GM12878 (cell line): ENCODE data around the gene SMG6. TPM values are rescaled to one million over a fixed set of nuclear protein-coding genes. Genes with fewer than 3 reads are reported as not detected.

Experiments
- ATAC-seq: fragments of 200-7000 bp; cut with Tn5 transposase; 3 replicates; pipeline ENCODE4 v1.9.1; 2020; ENCODE audit warnings: mild to moderate bottlenecking, moderate library complexity
- BruUV-seq: library from RNA; stranded (reverse); fragments of 400-500 nt; replicated peaks from 2 replicates; lab custom pipeline; 2021; lab: Mats Ljungman, UMichigan
- CTCF ChIA-PET: fragments of 300-600 bp; sonication (Branson Sonifier 250); formaldehyde crosslinking; extraction: SDS; loops from one replicate; lab custom pipeline; 2021; ENCODE audit warnings: inconsistent platforms; lab: Yijun Ruan, JAX
- POLR2A ChIA-PET: fragments of 350-600 bp; formaldehyde crosslinking; extraction: SDS; loops from one replicate; lab custom pipeline; 2021; ENCODE audit warnings: inconsistent platforms; lab: Charles Lee
- RAD21 ChIA-PET: fragments of 300-600 bp; sonication (Branson Sonifier 250); formaldehyde crosslinking; loops from one replicate; lab custom pipeline; 2023; ENCODE audit warnings: antibody characterized with exemption; ENCODE audit not compliant: unreplicated experiment; lab: Charles Lee
- SMC1A ChIA-PET: fragments of 300-600 bp; sonication (Branson Sonifier 250); formaldehyde crosslinking; loops from one replicate; lab custom pipeline; 2023; ENCODE audit not compliant: unreplicated experiment, uncharacterized antibody; lab: Charles Lee
- DNase-seq: peaks from one replicate; pipeline ENCODE4 v3.0.0-alpha.2; 2011; ENCODE audit warnings: low read depth, low spot score
- FAIRE-seq: peaks from 3 replicates; lab custom pipeline; 2011; peaks lifted over from hg19 to GRCh38; lab: Jason Lieb, UNC
- H2AFZ ChIP-seq: 2 replicates; pipeline ENCODE4 v1.6.0; 2011; ENCODE audit warnings: low read depth, low read length, control low read depth; ENCODE audit not compliant: control insufficient read depth
- H3K27ac ChIP-seq: 2 replicates; pipeline ENCODE4 v1.5.1; 2011; ENCODE audit warnings: control low read depth; ENCODE audit not compliant: control insufficient read depth, insufficient read depth
- H3K27me3 ChIP-seq, 2 experiments: replicated peaks in 1 of 2; 2 replicates each; pipeline versions ENCODE4 v1.6.0 to v1.6.1; 2011; ENCODE audit warnings: low read length in 1 of 2; ENCODE audit not compliant: control insufficient read depth in 2 of 2, insufficient read depth in 2 of 2
- H3K36me3 ChIP-seq, 2 experiments: 2 replicates each; pipeline ENCODE4 v1.5.1; 2011; ENCODE audit warnings: low read length in 1 of 2; ENCODE audit not compliant: control insufficient read depth in 2 of 2, insufficient read depth in 2 of 2
- H3K4me1 ChIP-seq: 2 replicates; pipeline ENCODE4 v1.6.1; 2011; ENCODE audit warnings: mild to moderate bottlenecking, low read length, moderate library complexity, mixed read lengths; ENCODE audit not compliant: control insufficient read depth, insufficient read depth
- H3K4me2 ChIP-seq: 2 replicates; pipeline ENCODE4 v1.6.0; 2011; ENCODE audit warnings: control low read depth; ENCODE audit not compliant: control insufficient read depth, insufficient read depth
- H3K4me3 ChIP-seq: fragments of 200-600 bp; sonication (generic); 2 replicates; pipeline ENCODE4 v1.5.1; 2016
- H3K79me2 ChIP-seq: 2 replicates; pipeline ENCODE4 v1.6.0; 2011; ENCODE audit warnings: low read length; ENCODE audit not compliant: control insufficient read depth, insufficient read depth
- H3K9ac ChIP-seq: 2 replicates; pipeline ENCODE4 v1.8.0; 2011; ENCODE audit warnings: low read length, control low read depth, mixed read lengths; ENCODE audit not compliant: control insufficient read depth, insufficient read depth
- H3K9me3 ChIP-seq: replicated peaks from 3 replicates; pipeline ENCODE4 v1.5.1; 2011; ENCODE audit warnings: mild to moderate bottlenecking, low read length; ENCODE audit not compliant: control insufficient read depth, insufficient read depth
- H4K20me1 ChIP-seq: 2 replicates; pipeline ENCODE4 v1.6.0; 2011; ENCODE audit not compliant: control insufficient read depth, insufficient read depth
- CHD1 ChIP-seq: IDR thresholded peaks from 2 replicates; pipeline ENCODE4 v1.6.1; 2012; ENCODE audit warnings: low read depth, low read length, improper control_type of control experiment
- EED ChIP-seq: sonication (generic); IDR thresholded peaks from 2 replicates; pipeline ENCODE4 v1.6.1; 2016; ENCODE audit warnings: antibody characterized with exemption, low read depth
- IKZF1 ChIP-seq: fragments of 450-650 bp; conservative IDR thresholded peaks from 2 replicates; pipeline ENCODE4 v1.6.1; 2017; ENCODE audit warnings: antibody characterized with exemption, mild to moderate bottlenecking
- IKZF2 ChIP-seq, 2 experiments: fragments of 450-650 bp; IDR thresholded peaks; 2 replicates each; pipeline ENCODE4 v1.6.1; 2017; ENCODE audit warnings: mild to moderate bottlenecking in 2 of 2, moderate library complexity in 2 of 2
- MTA2 ChIP-seq: fragments of 450-650 bp; IDR thresholded peaks from 2 replicates; pipeline ENCODE4 v1.6.1; 2016; ENCODE audit warnings: low read depth, mild to moderate bottlenecking, moderate library complexity
- MYC ChIP-seq: IDR thresholded peaks from 2 replicates; pipeline ENCODE4 v1.6.1; 2011; ENCODE audit warnings: mild to moderate bottlenecking, low read length, moderate library complexity, inconsistent platforms; ENCODE audit not compliant: insufficient read depth, insufficient replicate concordance, insufficient read length, severe bottlenecking
- PAX8 ChIP-seq: fragments of 450-650 bp; IDR thresholded peaks from 2 replicates; pipeline ENCODE4 v1.6.1; 2017; ENCODE audit warnings: mild to moderate bottlenecking, moderate library complexity
- SMAD1 ChIP-seq: fragments of 450-650 bp; IDR thresholded peaks from 2 replicates; pipeline ENCODE4 v1.6.1; 2018; ENCODE audit warnings: mild to moderate bottlenecking, low read depth; ENCODE audit not compliant: partially characterized antibody
- ZNF207 ChIP-seq: fragments of 450-650 bp; IDR thresholded peaks from 2 replicates; pipeline ENCODE4 v1.6.1; 2014; ENCODE audit warnings: antibody characterized with exemption, mild to moderate bottlenecking, borderline replicate concordance
- WGBS: methylation state at CpG from one replicate; pipeline ENCODE4 v1.1.6; 2016; ENCODE audit warnings: low lambda C conversion rate; ENCODE audit not compliant: insufficient replicate concordance, insufficient coverage; ENCODE audit errors: missing lambda C conversion rate; 5-methylcytosine and 5-hydroxymethylcytosine counted together
- in situ Hi-C: fragments of 300-500 bp; cut with MboI; formaldehyde crosslinking; loops from 9 replicates; pipeline ENCODE4 v1.14.3; 2018; ENCODE audit warnings: mixed read lengths
- intact Hi-C: fragments of 100-400 bp; cut with micrococcal nuclease; formaldehyde crosslinking; loops from one replicate; pipeline ENCODE4 v1.14.2; 2022; ENCODE audit not compliant: unreplicated experiment
- polyA plus RNA-seq, 11 experiments: library from polyadenylated mRNA; depleted of rRNA in 4 of 11; unstranded in 6 of 11; stranded (reverse) in 5 of 11; fragments of >200 nt; fragmentation: Nextera tagmentation in 4 of 11; fragmentation: Illumina TruSeq in 1 of 11; extraction: Ambion mirVana in 4 of 11; extraction: Trizol in 1 of 11; gene quantifications; 1 replicate in 1 of 11; 2 replicates in 10 of 11; pipeline versions ENCODE4 v1.2.1 to v1.2.3, GENCODE V29; 2011 to 2016; ENCODE audit warnings: inconsistent platforms in 2 of 11, missing spikeins in 2 of 11, low read depth in 1 of 11
- total RNA-seq, 4 experiments: library from RNA; depleted of rRNA in 3 of 4; stranded (reverse); fragments of >200 nt in 3 of 4; fragmentation: Illumina TruSeq in 1 of 4; extraction: Trizol in 1 of 4; gene quantifications; 2 replicates each; pipeline versions ENCODE4 v1.2.1 to v1.2.3, GENCODE V29; 2013 to 2021
- TF ChIP-seq, protein P1 (sequence below): fragments of 450-650 bp; IDR thresholded peaks from 2 replicates; pipeline ENCODE4 v1.6.1; 2017; ENCODE audit warnings: low read depth, mild to moderate bottlenecking, moderate library complexity
- TF ChIP-seq, protein P2 (sequence below): fragments of 450-650 bp; IDR thresholded peaks from 2 replicates; pipeline ENCODE4 v1.6.1; 2017; ENCODE audit warnings: mild to moderate bottlenecking, moderate library complexity
- TF ChIP-seq, protein P3 (sequence below): fragments of 150-350 bp; IDR thresholded peaks from 2 replicates; pipeline ENCODE4 v1.6.1; 2016; ENCODE audit warnings: low read depth, low read length

The SMG6 gene
- total and polyA plus RNA-seq, 10 of the 15 experiments (the other 5 are each of a cell fraction or from before 2014, with no cell fraction given): 0.58 to 28.7 (median 15.7) TPM

DNA sequence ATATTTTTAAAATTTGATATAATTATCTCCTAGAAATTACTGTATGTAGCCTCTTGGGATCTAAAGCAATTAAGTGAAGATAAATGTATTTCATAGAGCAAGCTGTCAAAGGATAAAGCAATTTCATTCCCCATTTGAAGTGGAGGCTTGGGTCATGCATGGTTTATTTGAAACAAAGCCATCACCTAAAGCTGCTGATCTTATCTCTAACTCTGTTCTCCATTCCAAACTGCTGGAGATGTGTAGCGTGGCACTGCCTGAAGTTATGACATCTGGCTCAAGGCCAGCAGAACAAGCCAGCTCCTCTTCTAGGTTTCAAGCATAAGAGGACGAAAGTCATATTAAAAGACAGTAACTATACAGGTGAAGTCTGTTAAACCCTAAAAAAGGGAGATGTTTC is 164.8 kb downstream of the SMG6 start:
- Histone ChIP-seq H3K9me3 (no peaks in the 10 kb centered on the region), H2AFZ (no peak overlapping the region; the same call in 1 of the 2 replicates), H3K9ac (peak overlapping the region; percentile 47), H3K4me3 (no peak overlapping the region), H4K20me1 (no peaks in the 10 kb centered on the region), H3K27ac (peak overlapping the region; percentile 87), H3K79me2 (peaks cover 2% of the 10 kb centered on the region), H3K27me3 (no peaks in the 10 kb centered on the region), H3K4me2 (peak overlapping the region; percentile 75), H3K4me1 (peaks cover 41% of the 10 kb centered on the region), H3K36me3 (no peaks in the 10 kb centered on the region; a peak in 2 of 4 replicates)
- no peak for FAIRE-seq
- peak; percentile 42 for DNase-seq
- POLR2A ChIA-PET: interaction anchor here (0.6 to 5.6 kb wide), 8 partner anchors 15 to 92 kb away, joined by 3 to 67 read pairs (median 5); no protein-coding TSS in a partner anchor
- CTCF ChIA-PET: interaction anchor here (0.8 to 7.4 kb wide), 13 partner anchors 9 to 120 kb away, joined by 3 to 65 read pairs (median 5); no protein-coding TSS in a partner anchor
- in situ Hi-C loops: no loop called here
- RAD21 ChIA-PET: interaction anchor here (1.1 to 5.9 kb wide), 13 partner anchors 16 to 128 kb away, joined by 3 to 71 read pairs (median 9); partner anchors contain the start of gene HIC1
- WGBS: 35% methylated on average over 2 of the region's 2 CpGs
- ATAC-seq: peak; percentile 64
- SMC1A ChIA-PET: interaction anchor here (0.9 to 8.3 kb wide), 17 partner anchors 15 to 422 kb away, joined by 3 to 78 read pairs (median 6); no protein-coding TSS in a partner anchor
- intact Hi-C loops: loop anchor here (1.0 kb wide), 1 partner anchor 49 kb away; no protein-coding TSS in a partner anchor
- no TSS peak for BruUV-seq
- peak; percentile 64 for TF ChIP-seq MTA2
- peak; percentile 43 for TF ChIP-seq IKZF1
- TF ChIP-seq SMAD1: peak; percentile 82
- TF ChIP-seq, protein P1, sequence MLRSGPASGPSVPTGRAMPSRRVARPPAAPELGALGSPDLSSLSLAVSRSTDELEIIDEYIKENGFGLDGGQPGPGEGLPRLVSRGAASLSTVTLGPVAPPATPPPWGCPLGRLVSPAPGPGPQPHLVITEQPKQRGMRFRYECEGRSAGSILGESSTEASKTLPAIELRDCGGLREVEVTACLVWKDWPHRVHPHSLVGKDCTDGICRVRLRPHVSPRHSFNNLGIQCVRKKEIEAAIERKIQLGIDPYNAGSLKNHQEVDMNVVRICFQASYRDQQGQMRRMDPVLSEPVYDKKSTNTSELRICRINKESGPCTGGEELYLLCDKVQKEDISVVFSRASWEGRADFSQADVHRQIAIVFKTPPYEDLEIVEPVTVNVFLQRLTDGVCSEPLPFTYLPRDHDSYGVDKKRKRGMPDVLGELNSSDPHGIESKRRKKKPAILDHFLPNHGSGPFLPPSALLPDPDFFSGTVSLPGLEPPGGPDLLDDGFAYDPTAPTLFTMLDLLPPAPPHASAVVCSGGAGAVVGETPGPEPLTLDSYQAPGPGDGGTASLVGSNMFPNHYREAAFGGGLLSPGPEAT: 0 out of 2 replicates have a peak, but pooled peaks have one; percentile 14
- TF ChIP-seq, protein P2, sequence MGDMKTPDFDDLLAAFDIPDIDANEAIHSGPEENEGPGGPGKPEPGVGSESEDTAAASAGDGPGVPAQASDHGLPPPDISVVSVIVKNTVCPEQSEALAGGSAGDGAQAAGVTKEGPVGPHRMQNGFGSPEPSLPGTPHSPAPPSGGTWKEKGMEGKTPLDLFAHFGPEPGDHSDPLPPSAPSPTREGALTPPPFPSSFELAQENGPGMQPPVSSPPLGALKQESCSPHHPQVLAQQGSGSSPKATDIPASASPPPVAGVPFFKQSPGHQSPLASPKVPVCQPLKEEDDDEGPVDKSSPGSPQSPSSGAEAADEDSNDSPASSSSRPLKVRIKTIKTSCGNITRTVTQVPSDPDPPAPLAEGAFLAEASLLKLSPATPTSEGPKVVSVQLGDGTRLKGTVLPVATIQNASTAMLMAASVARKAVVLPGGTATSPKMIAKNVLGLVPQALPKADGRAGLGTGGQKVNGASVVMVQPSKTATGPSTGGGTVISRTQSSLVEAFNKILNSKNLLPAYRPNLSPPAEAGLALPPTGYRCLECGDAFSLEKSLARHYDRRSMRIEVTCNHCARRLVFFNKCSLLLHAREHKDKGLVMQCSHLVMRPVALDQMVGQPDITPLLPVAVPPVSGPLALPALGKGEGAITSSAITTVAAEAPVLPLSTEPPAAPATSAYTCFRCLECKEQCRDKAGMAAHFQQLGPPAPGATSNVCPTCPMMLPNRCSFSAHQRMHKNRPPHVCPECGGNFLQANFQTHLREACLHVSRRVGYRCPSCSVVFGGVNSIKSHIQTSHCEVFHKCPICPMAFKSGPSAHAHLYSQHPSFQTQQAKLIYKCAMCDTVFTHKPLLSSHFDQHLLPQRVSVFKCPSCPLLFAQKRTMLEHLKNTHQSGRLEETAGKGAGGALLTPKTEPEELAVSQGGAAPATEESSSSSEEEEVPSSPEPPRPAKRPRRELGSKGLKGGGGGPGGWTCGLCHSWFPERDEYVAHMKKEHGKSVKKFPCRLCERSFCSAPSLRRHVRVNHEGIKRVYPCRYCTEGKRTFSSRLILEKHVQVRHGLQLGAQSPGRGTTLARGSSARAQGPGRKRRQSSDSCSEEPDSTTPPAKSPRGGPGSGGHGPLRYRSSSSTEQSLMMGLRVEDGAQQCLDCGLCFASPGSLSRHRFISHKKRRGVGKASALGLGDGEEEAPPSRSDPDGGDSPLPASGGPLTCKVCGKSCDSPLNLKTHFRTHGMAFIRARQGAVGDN: no peak
- TF ChIP-seq, protein P3, sequence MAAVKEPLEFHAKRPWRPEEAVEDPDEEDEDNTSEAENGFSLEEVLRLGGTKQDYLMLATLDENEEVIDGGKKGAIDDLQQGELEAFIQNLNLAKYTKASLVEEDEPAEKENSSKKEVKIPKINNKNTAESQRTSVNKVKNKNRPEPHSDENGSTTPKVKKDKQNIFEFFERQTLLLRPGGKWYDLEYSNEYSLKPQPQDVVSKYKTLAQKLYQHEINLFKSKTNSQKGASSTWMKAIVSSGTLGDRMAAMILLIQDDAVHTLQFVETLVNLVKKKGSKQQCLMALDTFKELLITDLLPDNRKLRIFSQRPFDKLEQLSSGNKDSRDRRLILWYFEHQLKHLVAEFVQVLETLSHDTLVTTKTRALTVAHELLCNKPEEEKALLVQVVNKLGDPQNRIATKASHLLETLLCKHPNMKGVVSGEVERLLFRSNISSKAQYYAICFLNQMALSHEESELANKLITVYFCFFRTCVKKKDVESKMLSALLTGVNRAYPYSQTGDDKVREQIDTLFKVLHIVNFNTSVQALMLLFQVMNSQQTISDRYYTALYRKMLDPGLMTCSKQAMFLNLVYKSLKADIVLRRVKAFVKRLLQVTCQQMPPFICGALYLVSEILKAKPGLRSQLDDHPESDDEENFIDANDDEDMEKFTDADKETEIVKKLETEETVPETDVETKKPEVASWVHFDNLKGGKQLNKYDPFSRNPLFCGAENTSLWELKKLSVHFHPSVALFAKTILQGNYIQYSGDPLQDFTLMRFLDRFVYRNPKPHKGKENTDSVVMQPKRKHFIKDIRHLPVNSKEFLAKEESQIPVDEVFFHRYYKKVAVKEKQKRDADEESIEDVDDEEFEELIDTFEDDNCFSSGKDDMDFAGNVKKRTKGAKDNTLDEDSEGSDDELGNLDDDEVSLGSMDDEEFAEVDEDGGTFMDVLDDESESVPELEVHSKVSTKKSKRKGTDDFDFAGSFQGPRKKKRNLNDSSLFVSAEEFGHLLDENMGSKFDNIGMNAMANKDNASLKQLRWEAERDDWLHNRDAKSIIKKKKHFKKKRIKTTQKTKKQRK: no peak
- TF ChIP-seq EED: peak; percentile 13; the same call in 1 of the 2 replicates
- peak; percentile 66 to 71; a peak in 3 of 4 replicates for TF ChIP-seq IKZF2 (IDR thresholded peaks at IDR 0.05)
- 0 out of 2 replicates have a peak, but pooled peaks have one; percentile 41 for TF ChIP-seq PAX8
- TF ChIP-seq ZNF207: no peak
- TF ChIP-seq CHD1: no peak
- TF ChIP-seq MYC: no peak
